GM18520 (cell line): ENCODE results near the gene CDC42SE2.
"Not testable (repeated sequence)": the region's sequence is repeated elsewhere in the genome, so short reads cannot be mapped to it uniquely, and the experiment has no call there.

Source experiments
- ATAC-seq: cut with Tn5 transposase; IDR thresholded peaks from one replicate; pipeline ENCODE4 v1.9.1; 2021; ENCODE audit not compliant: unreplicated experiment

The CDC42SE2 gene

GRCh38 chr5:131386779-131387178, 122.9 kb downstream of the CDC42SE2 start:
- no peak for ATAC-seq

GRCh38 chr5:131387255-131387654, 123.4 kb downstream of the CDC42SE2 start:
- ATAC-seq, result no peak

DNA sequence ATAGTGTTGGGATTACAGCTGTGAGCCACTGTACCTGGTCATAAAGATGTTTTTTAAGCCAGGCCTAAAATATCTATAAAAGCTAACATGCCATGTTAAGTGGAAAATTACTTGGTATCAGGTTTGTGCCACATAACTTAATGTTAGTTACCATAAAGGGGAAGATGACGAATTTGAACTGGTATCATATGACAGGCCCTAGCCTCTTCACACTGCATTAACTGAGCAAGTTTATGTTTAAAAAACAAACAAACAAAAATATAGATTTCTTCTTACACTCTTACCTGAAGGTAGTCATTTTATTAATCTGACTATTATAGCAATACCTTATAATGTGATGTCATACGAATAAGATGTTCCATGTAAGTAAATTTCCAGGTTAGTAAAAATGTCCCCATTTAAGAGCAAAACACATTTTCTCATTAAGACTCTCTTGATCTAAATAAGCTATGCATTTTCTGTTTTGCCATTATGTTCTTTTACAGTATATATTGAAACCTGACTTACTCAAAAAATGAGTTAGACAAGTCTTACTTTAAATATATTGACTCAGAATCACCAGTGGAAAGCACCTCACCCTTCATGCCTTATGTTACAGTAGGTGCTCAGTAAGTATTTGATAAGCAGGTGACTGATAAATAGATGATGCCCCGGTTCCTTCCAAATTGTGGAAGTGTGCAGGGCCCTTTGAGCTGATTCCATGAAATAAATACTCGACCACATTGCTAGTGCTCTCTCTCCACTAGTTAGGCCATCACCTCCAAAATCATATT, 125.4 kb downstream of the CDC42SE2 start:
- ATAC-seq, result peak; percentile 44

DNA sequence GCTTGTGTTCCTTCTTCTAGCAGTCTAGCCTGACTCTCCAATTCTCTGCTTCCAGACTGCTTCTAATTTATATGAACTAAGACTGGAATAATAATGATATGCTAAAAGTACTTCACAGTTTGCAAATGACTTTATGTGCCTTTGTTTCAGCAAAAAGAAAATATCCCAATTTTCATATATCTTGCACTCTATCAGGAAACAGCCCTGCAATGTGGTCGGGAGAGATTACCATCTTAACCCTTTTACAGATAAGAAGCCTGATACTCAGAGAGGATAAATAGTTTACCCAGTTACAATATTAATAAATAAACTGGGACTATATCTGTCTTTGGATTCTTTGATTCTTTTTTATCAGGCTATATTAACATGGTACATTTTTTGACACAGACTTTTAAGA, 126.0 kb downstream of the CDC42SE2 start:
- ATAC-seq, result no peak

GRCh38 chr5:131392466-131393095, 128.7 kb downstream of the CDC42SE2 start:
- no peak for ATAC-seq

- no peak for ATAC-seq
Observed at GRCh38 chr5:131393498-131393968, 129.7 kb downstream of the CDC42SE2 start.

GRCh38 chr5:131394128-131394527, 130.3 kb downstream of the CDC42SE2 start:
- peak; percentile 68 for ATAC-seq

DNA sequence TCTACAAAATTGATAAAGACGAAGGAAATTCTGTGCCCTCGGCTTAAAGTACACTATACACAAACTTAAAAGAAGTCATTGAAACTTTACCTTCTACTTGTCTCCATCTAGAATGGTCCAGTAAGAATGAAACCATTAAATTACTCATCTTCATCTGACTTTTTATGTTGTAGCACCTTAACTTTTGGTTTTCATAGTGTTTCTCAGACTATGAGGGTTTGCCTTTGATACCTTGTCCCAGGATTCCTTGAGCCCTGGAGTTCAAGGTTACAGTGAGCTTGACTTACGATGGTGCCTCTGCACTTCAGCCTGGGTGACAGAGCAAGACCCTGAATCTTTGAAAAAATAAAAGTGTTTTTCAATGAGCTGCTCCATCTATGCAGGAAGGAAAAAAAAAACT, 132.2 kb downstream of the CDC42SE2 start:
- peak; percentile 77 for ATAC-seq

GRCh38 chr5:131396630-131397273, 132.9 kb downstream of the CDC42SE2 start:
- ATAC-seq, result no peak

GRCh38 chr5:131399007-131399406, 135.2 kb downstream of the CDC42SE2 start:
- not testable (repeated sequence) for ATAC-seq

GRCh38 chr5:131400585-131400984, 136.7 kb downstream of the CDC42SE2 start:
- ATAC-seq, result no peak

DNA sequence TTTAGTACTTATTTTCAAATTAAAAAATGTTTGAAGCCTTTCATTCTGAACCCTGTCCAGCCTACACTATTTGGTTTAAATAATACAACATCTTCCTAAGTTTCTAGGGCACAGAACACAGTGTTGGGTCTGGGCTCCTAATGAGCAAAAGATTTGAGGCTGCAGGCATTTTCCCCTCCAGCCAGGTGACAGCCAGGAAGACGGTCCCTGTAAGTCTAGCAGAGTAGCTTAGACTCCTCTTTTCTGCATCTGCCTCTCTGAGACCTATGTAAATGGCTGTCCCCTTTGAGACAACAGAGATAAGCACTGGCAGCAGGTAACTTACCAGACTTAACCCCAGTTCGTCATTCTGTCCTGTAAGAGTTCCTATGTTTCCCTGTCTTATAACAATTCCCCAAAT, 141.8 kb downstream of the CDC42SE2 start:
- ATAC-seq, result no peak

GRCh38 chr5:131406076-131406475, 142.2 kb downstream of the CDC42SE2 start:
- ATAC-seq, result no peak

DNA sequence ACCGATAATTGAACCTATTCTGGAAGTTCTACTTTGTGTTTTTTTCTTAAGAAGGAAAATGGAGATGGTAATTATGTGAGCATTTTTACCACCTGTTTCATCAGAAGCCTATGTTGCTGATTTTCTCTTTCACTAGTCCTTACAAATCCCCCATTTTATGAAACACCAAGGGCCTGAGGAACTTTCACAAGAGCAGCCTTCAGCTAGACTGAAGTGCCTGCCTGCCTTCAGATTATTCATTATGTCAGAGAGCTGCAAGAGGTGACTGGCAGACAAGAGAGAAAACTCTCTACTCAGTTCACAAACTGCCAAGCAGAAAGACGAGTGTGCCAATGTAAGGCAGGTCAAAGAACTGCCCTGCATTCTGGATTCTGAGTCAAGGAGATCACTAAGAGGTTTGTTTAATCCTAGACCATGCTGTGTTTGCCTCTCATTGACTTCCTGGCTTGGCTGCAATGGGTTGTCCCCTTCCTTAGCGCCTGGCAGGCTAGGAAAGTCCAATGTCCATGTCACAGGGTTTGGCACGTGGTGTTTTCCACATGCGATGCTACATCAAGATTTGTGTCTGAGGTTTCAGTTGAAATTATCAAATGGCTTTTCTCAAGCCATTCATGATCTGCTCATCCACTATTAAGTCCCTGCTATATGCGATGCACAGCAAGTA, 143.3 kb downstream of the CDC42SE2 start:
- no peak for ATAC-seq

DNA sequence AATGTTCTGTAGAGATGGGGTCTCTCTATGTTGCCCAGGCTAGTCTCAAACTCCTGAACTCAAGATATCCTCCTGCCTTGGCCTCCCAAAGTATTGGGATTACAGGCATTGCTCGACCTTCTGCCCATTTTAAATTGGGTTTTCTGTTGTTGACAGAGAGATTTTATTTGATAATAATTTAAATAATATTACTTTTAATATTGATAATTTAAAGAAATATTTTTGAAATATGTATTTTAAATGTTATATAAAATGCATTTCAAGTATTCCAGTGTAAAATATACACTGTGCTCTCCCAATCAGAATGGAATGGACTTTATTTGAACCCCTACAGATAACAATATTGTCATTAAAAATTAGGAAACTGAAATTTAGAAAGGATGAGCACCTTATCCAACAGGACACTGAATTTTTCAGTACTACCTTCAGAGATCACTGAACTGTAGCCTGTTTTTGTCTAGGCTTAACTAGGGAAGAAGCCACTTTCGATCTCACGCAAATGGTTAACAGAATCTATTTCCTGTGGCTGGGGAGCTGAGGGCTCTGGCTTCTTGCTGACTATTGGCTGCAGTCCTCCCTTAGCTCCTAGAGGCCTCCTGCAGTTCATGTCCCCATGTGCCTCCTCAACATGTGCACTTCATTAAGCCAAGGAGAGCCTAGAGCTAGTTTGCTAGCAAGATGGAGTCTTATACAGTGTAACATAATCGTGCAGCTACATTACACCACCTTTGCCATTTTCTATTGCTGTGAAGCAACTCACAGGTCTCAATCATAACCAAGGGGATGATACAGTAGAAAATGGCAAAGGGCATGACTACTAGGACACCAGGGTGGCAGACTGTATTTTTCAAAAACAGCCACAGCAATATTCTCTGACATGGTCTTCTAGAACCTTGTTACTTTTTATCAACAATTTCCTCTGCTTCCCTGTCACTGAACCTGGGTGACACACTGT, 150.0 kb downstream of the CDC42SE2 start:
- ATAC-seq, result peak; percentile 47

- peak; percentile 83 for ATAC-seq
Observed at GRCh38 chr5:131416729-131417128, 152.9 kb downstream of the CDC42SE2 start.

- peak; percentile 27 for ATAC-seq
Observed at GRCh38 chr5:131417240-131417869, 153.5 kb downstream of the CDC42SE2 start.

DNA sequence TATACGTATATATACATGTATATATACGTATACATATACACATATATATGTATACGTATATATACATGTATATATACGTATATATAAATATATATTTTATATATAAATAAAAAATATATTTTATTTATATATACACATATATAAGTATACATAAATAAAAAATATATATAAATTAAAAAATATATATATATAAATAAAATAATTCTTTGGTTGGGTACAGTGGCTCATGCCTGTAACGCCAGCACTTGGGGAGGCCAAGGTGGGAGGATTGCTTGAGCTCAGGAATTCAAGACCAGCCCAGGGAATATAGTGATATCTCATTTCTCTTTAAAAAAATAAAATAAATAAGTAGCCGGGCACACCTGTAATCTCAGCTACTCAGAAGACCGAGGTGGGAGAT, 155.0 kb downstream of the CDC42SE2 start:
- no peak for ATAC-seq

DNA sequence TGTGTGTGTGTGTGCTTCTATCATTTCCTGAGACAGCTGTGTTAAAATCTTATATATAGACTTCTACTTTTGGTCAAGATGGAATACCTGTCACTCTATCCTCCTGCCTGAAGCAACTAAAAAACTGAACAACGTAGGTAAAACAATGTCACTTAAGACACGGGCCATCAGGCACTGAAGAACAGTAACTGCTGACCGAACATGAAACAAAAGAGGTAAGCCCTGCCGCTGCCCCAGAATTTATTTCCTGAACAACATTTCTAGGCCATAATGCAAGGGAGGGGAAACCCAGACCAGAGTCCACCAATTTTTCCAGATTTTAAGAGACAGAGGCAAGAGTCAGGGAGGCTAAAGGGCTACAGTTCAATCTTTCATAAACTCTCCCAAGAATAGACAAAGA, 156.0 kb downstream of the CDC42SE2 start:
- ATAC-seq, result no peak

GRCh38 chr5:131423056-131423455, 159.2 kb downstream of the CDC42SE2 start:
- no peak for ATAC-seq
